Mesenchymal stem cell (in vitro differentiated cells and primary cell): ENCODE results near the gene FYN.
A peak's percentile ranks its signal among the peaks of the same experiment; 100 is the strongest.

Experiments
- DNase-seq: peaks from one replicate; pipeline ENCODE4 v3.0.0-alpha.2; 2013
- H2AFZ ChIP-seq: one replicate; pipeline ENCODE4 v1.6.1; 2013; ENCODE audit warnings: low read depth, mild to moderate bottlenecking, control low read depth, inconsistent platforms, low read length, moderate library complexity
- H2AK5ac ChIP-seq: 2 replicates; pipeline ENCODE4 v1.6.1; 2013; ENCODE audit warnings: low read length, moderate library complexity, mild to moderate bottlenecking, inconsistent platforms; ENCODE audit not compliant: severe bottlenecking
- H2BK120ac ChIP-seq: one replicate; pipeline ENCODE4 v1.6.1; 2013; ENCODE audit warnings: low read depth, mild to moderate bottlenecking, inconsistent platforms, low read length, moderate library complexity
- H2BK12ac ChIP-seq, 2 experiments: one replicate each; pipeline ENCODE4 v1.6.1; 2013; ENCODE audit warnings: inconsistent platforms in 2 of 2, low read length in 2 of 2, mild to moderate bottlenecking in 2 of 2, moderate library complexity in 2 of 2, control low read depth in 1 of 2
- H2BK15ac ChIP-seq: one replicate; pipeline ENCODE4 v1.6.1; 2013; ENCODE audit warnings: mild to moderate bottlenecking, low read depth, inconsistent platforms; ENCODE audit not compliant: poor library complexity, severe bottlenecking
- H2BK5ac ChIP-seq: 2 replicates; pipeline ENCODE4 v1.6.1; 2013; ENCODE audit warnings: low read depth, mild to moderate bottlenecking, low read length, control low read depth, inconsistent platforms; ENCODE audit not compliant: poor library complexity, severe bottlenecking
- H3K14ac ChIP-seq, 2 experiments: one replicate each; pipeline ENCODE4 v1.6.1; 2013; ENCODE audit warnings: inconsistent platforms in 2 of 2, low read length in 2 of 2, control low read depth in 1 of 2, mild to moderate bottlenecking in 1 of 2, moderate library complexity in 1 of 2
- H3K18ac ChIP-seq, 2 experiments: one replicate each; pipeline ENCODE4 v1.6.1; 2013; ENCODE audit warnings: inconsistent platforms in 2 of 2, low read length in 2 of 2, control low read depth in 1 of 2, low read depth in 1 of 2, mild to moderate bottlenecking in 1 of 2
- H3K23ac ChIP-seq, 2 experiments: one replicate each; pipeline ENCODE4 v1.6.1; 2013; ENCODE audit warnings: inconsistent platforms in 2 of 2, low read length in 2 of 2, mild to moderate bottlenecking in 2 of 2, moderate library complexity in 2 of 2, control low read depth in 1 of 2
- H3K27ac ChIP-seq: 2 replicates; pipeline ENCODE4 v1.5.1; 2013; ENCODE audit warnings: mild to moderate bottlenecking, moderate library complexity, low read length, control low read depth, inconsistent platforms; ENCODE audit not compliant: poor library complexity, severe bottlenecking
- H3K27me3 ChIP-seq, 2 experiments: 2 replicates each; pipeline versions ENCODE4 v1.6.1 to v1.7.0; 2013; ENCODE audit warnings: low read length in 2 of 2, mild to moderate bottlenecking in 2 of 2, moderate library complexity in 2 of 2, control low read depth in 1 of 2, inconsistent platforms in 1 of 2; ENCODE audit not compliant: control insufficient read depth in 1 of 2, insufficient read depth in 1 of 2
- H3K36me3 ChIP-seq, 2 experiments: 2 replicates each; pipeline versions ENCODE4 v1.6.1 to v1.7.0; 2013; ENCODE audit warnings: low read length in 2 of 2, control low read depth in 1 of 2, inconsistent platforms in 1 of 2, low read depth in 1 of 2, mild to moderate bottlenecking in 1 of 2; ENCODE audit not compliant: insufficient read depth in 2 of 2, control insufficient read depth in 1 of 2
- H3K4ac ChIP-seq, 2 experiments: one replicate each; pipeline ENCODE4 v1.6.1; 2013; ENCODE audit warnings: inconsistent platforms in 2 of 2, low read length in 2 of 2, mild to moderate bottlenecking in 2 of 2, moderate library complexity in 2 of 2, control low read depth in 1 of 2, low read depth in 1 of 2
- H3K4me1 ChIP-seq: 2 replicates; pipeline ENCODE4 v1.6.1; 2013; ENCODE audit warnings: low read depth, low read length, control low read depth; ENCODE audit not compliant: control insufficient read depth, insufficient read depth
- H3K4me2 ChIP-seq: 2 replicates; pipeline ENCODE4 v1.6.1; 2013; ENCODE audit warnings: low read length, mild to moderate bottlenecking, inconsistent platforms; ENCODE audit not compliant: poor library complexity, severe bottlenecking
- H3K4me3 ChIP-seq, 2 experiments: 2 replicates each; pipeline versions ENCODE4 v1.5.1 to v1.7.0; 2013; ENCODE audit warnings: low read length in 2 of 2, mild to moderate bottlenecking in 2 of 2, control low read depth in 1 of 2, low read depth in 1 of 2; ENCODE audit not compliant: insufficient read depth in 1 of 2
- H3K79me1 ChIP-seq: replicated peaks from 2 replicates; pipeline ENCODE4 v1.6.1; 2013; ENCODE audit warnings: mild to moderate bottlenecking, control low read depth, low read length, inconsistent platforms; ENCODE audit not compliant: poor library complexity, severe bottlenecking
- H3K9ac ChIP-seq: 2 replicates; pipeline ENCODE4 v1.7.0; 2013; ENCODE audit warnings: mild to moderate bottlenecking, low read length, moderate library complexity
- H3K9me3 ChIP-seq: 2 replicates; pipeline ENCODE4 v1.7.0; 2013; ENCODE audit warnings: mild to moderate bottlenecking, low read length; ENCODE audit not compliant: control insufficient read depth
- H4K8ac ChIP-seq: one replicate; pipeline ENCODE4 v1.6.1; 2013; ENCODE audit warnings: inconsistent platforms, mild to moderate bottlenecking, low read length, moderate library complexity
- H4K91ac ChIP-seq: one replicate; pipeline ENCODE4 v1.6.1; 2013; ENCODE audit warnings: mild to moderate bottlenecking, low read length, inconsistent platforms
- WGBS: methylation state at CpG from one replicate; pipeline ENCODE4 v1.1.7; 2013; ENCODE audit warnings: mixed read lengths; 5-methylcytosine and 5-hydroxymethylcytosine counted together

FYN gene

GRCh38 chr6:111780393-111780792 is 92.9 kb downstream of the FYN start:
- 95% methylated on average over 5 of the region's 5 CpGs for WGBS
- H3K4ac ChIP-seq = no peak overlapping the region

GRCh38 chr6:111779660-111780059 is 93.6 kb downstream of the FYN start:
- H4K8ac ChIP-seq = no peak overlapping the region
- H3K18ac ChIP-seq = no peak overlapping the region
- DNase-seq = no peak
- H2BK12ac ChIP-seq = no peak overlapping the region
- no peaks in the 10 kb centered on the region for H3K27me3 ChIP-seq
- no peak overlapping the region for H3K4me2 ChIP-seq
- no peak overlapping the region for H2BK15ac ChIP-seq
- H2AFZ ChIP-seq = no peak overlapping the region
- no peak overlapping the region for H2BK120ac ChIP-seq
- peaks cover 23% of the 10 kb centered on the region for H3K79me1 ChIP-seq
- no peak overlapping the region for H4K91ac ChIP-seq
- H3K4me1 ChIP-seq = peaks cover 4% of the 10 kb centered on the region
- H3K4me3 ChIP-seq = no peak overlapping the region
- H3K36me3 ChIP-seq = peaks cover 3 to 34% of the 10 kb centered on the region in 2 experiments
- H2BK5ac ChIP-seq = no peak overlapping the region
- H2AK5ac ChIP-seq = no peak overlapping the region
- no peak overlapping the region for H3K27ac ChIP-seq
- H3K9me3 ChIP-seq = no peaks in the 10 kb centered on the region
- no peak overlapping the region for H3K14ac ChIP-seq
- H3K23ac ChIP-seq = no peak overlapping the region
- 99% methylated on average over 2 of the region's 2 CpGs for WGBS
- no peak overlapping the region for H3K4ac ChIP-seq
- H3K9ac ChIP-seq = no peak overlapping the region

More at GRCh38 chr6:111780393-111780792, 92.9 kb downstream of the FYN start:
- no peak for DNase-seq
- Histone ChIP-seq H3K4me1 (peaks cover 4% of the 10 kb centered on the region), H2AFZ (no peak overlapping the region), H3K4me2 (no peak overlapping the region), H2BK15ac (no peak overlapping the region), H4K8ac (no peak overlapping the region), H3K27ac (no peak overlapping the region), H2BK5ac (no peak overlapping the region), H3K79me1 (peaks cover 23% of the 10 kb centered on the region), H3K18ac (no peak overlapping the region), H3K9ac (peak overlapping the region; percentile 44), H3K14ac (no peak overlapping the region), H4K91ac (no peak overlapping the region), H2BK12ac (no peak overlapping the region), H3K23ac (no peak overlapping the region), H3K36me3 (peaks cover 0 to 28% of the 10 kb centered on the region in 2 experiments), H3K27me3 (no peaks in the 10 kb centered on the region), H3K4me3 (no peak overlapping the region), H3K9me3 (no peaks in the 10 kb centered on the region), H2BK120ac (no peak overlapping the region), H2AK5ac (no peak overlapping the region)

GRCh38 chr6:111779031-111779430 is 94.2 kb downstream of the FYN start:
- Histone ChIP-seq H4K8ac (no peak overlapping the region), H3K4me1 (peaks cover 4% of the 10 kb centered on the region), H3K4me2 (no peak overlapping the region), H3K4ac (no peak overlapping the region), H3K4me3 (no peak overlapping the region), H3K23ac (no peak overlapping the region), H2BK15ac (no peak overlapping the region), H3K9ac (no peak overlapping the region), H2BK5ac (no peak overlapping the region), H3K9me3 (no peaks in the 10 kb centered on the region), H2BK12ac (no peak overlapping the region), H3K14ac (no peak overlapping the region), H3K27me3 (no peaks in the 10 kb centered on the region), H3K36me3 (peaks cover 3 to 34% of the 10 kb centered on the region in 2 experiments), H3K18ac (no peak overlapping the region), H3K79me1 (peaks cover 23% of the 10 kb centered on the region), H2AK5ac (no peak overlapping the region), H2BK120ac (no peak overlapping the region), H2AFZ (no peak overlapping the region), H4K91ac (no peak overlapping the region), H3K27ac (no peak overlapping the region)
- DNase-seq = no peak
- WGBS = 100% methylated on average over 1 of the region's 3 CpGs

- DNase-seq = no peak
- H3K27me3 ChIP-seq = no peaks in the 10 kb centered on the region
- H3K4me3 ChIP-seq = no peak overlapping the region
- H3K4ac ChIP-seq = no peak overlapping the region
- H3K79me1 ChIP-seq = peaks cover 16% of the 10 kb centered on the region
- H2BK15ac ChIP-seq = no peak overlapping the region
- H3K23ac ChIP-seq = no peak overlapping the region
- H3K14ac ChIP-seq = no peak overlapping the region
- no peaks in the 10 kb centered on the region for H3K9me3 ChIP-seq
- H3K9ac ChIP-seq = peak overlapping the region; percentile 43
- peaks cover 4% of the 10 kb centered on the region for H3K4me1 ChIP-seq
- H3K4me2 ChIP-seq = no peak overlapping the region
- H2AK5ac ChIP-seq = no peak overlapping the region
- H3K18ac ChIP-seq = no peak overlapping the region
- H2BK120ac ChIP-seq = no peak overlapping the region
- no peak overlapping the region for H4K91ac ChIP-seq
- 98% methylated on average over 6 of the region's 6 CpGs for WGBS
- no peak overlapping the region for H2BK12ac ChIP-seq
- H3K27ac ChIP-seq = no peak overlapping the region
- peaks cover 3 to 35% of the 10 kb centered on the region in 2 experiments for H3K36me3 ChIP-seq
- no peak overlapping the region for H4K8ac ChIP-seq
- no peak overlapping the region for H2AFZ ChIP-seq
- no peak overlapping the region for H2BK5ac ChIP-seq
These were observed 95.9 kb downstream of the FYN start for GRCh38 chr6:111777357-111777756.
